Measurements from ENCODE around the gene CLP1. TPM values are rescaled to one million over a fixed set of nuclear protein-coding genes. Genes with fewer than 3 reads are reported as not detected.

Gene CLP1
- total RNA-seq: 14.4 and 23.6 TPM in 2 replicates

DNA sequence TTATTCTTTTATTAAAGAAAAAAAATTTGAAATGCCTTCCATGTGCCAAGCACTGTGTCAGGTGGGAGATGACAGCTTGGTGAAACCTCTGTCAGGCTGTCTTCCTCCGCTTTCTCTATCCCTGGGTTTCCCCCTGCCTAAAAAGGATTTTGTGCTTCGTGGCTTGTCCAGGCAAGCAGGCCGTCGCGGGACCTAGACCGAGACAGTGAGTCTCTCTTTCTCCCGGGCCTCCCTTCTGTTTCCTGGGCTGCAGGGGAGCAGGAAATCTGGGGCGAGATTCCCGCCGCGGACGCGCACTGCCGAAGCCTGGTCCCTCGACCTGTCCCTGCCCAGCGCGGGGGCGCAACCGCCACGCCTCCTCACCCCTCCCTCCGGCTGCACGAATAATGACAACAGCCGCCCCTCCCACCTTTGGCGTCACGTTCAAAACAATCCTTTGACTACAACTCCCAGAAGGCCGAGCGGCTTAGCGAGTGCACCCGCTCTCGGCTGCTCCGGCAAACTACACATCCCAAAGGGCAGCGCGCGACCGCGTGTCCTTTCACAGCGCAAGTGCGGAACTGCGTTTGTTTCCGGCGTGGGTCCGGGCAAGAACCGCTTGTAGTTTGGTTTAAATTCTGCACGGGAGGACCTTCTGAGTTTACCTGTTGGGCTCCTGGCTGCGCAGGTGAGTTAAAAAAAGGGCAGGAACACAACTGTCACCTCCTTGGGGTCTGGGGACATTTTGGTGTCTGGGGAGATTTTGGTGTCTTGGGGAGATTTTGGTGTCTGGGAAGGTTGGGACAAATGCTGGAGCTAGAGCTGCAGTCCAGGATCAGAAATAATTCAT, at the start of gene CLP1:
TSS of gene CLP1 (plus strand) at position 569 of the 829 bp plus-strand sequence. CDS start 1,715 bp downstream, outside the sequence.

DNA sequence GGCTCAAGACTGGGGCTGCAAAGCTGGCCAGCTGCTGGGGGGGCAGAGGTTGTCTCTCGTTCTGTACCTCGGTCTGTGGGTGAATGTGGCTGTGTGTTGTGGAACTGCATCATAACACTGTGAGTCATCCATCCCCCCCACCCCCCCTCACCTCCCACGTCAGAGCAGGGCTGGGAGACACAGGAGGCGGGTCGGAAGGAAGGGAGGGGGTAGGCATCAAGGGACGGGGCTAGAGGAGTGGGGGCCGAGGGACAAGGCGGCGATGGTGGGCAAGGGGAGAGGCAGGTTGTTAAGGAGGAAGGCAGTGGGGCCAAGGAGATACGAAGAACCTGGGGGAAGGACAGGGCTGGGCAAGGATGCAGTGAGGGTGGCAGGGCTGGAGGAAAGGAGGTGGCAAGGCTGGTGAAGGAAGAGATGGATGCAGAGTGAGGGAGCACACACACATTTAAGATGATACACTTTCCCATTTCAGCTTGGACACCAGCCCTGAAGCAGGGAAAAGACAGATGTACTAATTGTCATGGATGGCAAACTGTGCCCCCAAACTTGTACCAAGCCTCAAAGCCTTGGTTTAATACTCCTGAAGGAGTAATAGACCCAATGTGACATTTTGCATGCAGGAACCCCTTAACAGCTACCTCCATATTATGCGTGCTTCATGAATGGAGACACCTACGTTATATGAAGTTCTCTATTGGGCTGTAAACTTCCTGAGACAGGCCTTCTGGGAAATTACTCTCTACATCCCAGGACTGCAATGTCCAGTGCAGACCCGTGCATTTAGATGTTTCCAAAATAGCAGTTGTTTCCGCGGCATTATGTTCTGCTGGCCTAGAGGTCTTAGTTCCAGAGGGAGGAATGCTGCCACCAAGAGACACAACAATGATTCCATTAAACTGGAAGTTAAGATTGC, 7.5 kb upstream of the CLP1 start, which contains the start of gene YPEL4:
TSS of gene YPEL4 (minus strand) at position 87 of the 913 bp plus-strand sequence. CDS start 2,805 bp downstream, outside the sequence.

DNA sequence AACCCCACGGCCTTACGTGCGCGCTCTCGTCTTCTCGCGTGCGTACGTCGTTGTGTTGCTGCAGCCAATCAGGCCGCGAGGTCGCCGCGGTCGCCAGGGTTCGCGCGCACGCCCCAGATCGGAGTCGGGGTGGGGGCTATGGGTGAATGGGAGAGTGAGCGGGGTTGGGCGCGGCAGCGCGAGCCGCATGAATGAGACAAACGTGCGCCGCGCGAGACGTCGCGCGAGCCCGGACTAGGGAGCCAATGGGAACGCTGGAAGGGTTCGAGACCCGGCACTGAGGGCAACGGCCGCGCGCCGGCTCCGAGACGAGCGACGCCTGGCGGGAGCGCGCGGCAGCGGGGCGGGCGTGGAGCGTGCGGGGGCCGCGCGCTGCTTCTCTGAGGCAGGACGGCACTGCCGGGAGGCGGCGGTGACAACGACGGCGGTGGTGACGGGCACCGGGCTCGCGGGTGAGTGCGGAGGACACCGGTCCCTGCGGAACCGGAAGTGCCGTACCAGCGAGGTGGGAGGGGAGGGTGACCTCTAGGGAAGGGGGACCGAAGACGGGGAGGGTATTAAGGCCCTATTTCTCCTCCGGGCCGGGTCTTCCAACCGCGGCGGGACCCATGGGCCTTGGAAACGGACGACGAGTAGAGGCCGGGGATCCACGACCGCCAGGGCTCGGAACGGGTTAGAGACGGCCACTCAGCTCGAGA, 10.3 kb downstream of the CLP1 start, which contains the start of gene ZDHHC5:
TSS of gene ZDHHC5 (plus strand) at position 379 of the 698 bp plus-strand sequence. CDS start 4,977 bp downstream, outside the sequence.

Other genes with a start within 250 kb of the CLP1 start
- 41.4 and 114 TPM in 2 replicates for gene SLC43A3, start 230.6 kb upstream of the CLP1 start, total RNA-seq
- gene RTN4RL2, start 197.2 kb upstream of the CLP1 start, total RNA-seq: not detected in 2 replicates
- 7.5 and 13.0 TPM in 2 replicates for gene SLC43A1, start 142.1 kb upstream of the CLP1 start, total RNA-seq
- gene TIMM10, start 127.0 kb upstream of the CLP1 start, total RNA-seq: 43.1 and 59.2 TPM in 2 replicates
- gene SMTNL1, start 120.2 kb upstream of the CLP1 start, total RNA-seq: not detected in 2 replicates
- 32.0 and 40.9 TPM in 2 replicates for gene UBE2L6, start 90.1 kb upstream of the CLP1 start, total RNA-seq
- 1.7 and 21.4 TPM in 2 replicates for gene SERPING1, start 60.1 kb upstream of the CLP1 start, total RNA-seq
- 2.8 TPM in 1 of 2 replicates, not detected in the other for gene YPEL4, start 7.8 kb upstream of the CLP1 start, total RNA-seq
- gene ZDHHC5, start 10.4 kb downstream of the CLP1 start, total RNA-seq: 29.9 and 50.4 TPM in 2 replicates
- gene MED19, start 54.5 kb downstream of the CLP1 start, total RNA-seq: 11.0 and 13.6 TPM in 2 replicates
- 70.2 and 76.1 TPM in 2 replicates for gene TMX2, start 54.8 kb downstream of the CLP1 start, total RNA-seq
- 77.0 and 77.5 TPM in 2 replicates for gene SELENOH, start 83.7 kb downstream of the CLP1 start, total RNA-seq
- not detected in 2 replicates for gene BTBD18, start 94.1 kb downstream of the CLP1 start, total RNA-seq
- 96.1 and 104 TPM in 2 replicates for gene CTNND1, start 104.0 kb downstream of the CLP1 start, total RNA-seq